Activated CD8-positive, alpha-beta T cell treated with anti-CD3 and anti-CD28 coated beads for 36 hours (primary cell): ENCODE measurements around the gene KLC3. TPM values are rescaled to one million over a fixed set of nuclear protein-coding genes. Genes with fewer than 3 reads are reported as not detected.

Source experiments
- ATAC-seq: fragments of 200-7000 bp; cut with Tn5 transposase; one replicate; pipeline ENCODE4 v1.10.0; 2021; ENCODE audit warnings: mild to moderate bottlenecking, moderate library complexity
- CTCF ChIA-PET: fragments of 350-600 bp; sonication (Branson Sonifier 250); formaldehyde crosslinking; loops from one replicate; lab custom pipeline; 2021; ENCODE audit warnings: antibody characterized with exemption; lab: Charles Lee
- POLR2A ChIA-PET: fragments of 350-600 bp; sonication (Branson Sonifier 250); formaldehyde crosslinking; loops from one replicate; lab custom pipeline; 2021; ENCODE audit warnings: antibody characterized with exemption; lab: Charles Lee
- DNase-seq: peaks from one replicate; pipeline ENCODE4 v3.0.0-alpha.2; 2020
- H3K27ac Mint-ChIP-seq: one replicate; pipeline ENCODE4 v1.8.0; 2021; ENCODE audit warnings: mild to moderate bottlenecking, mixed read lengths
- H3K27me3 Mint-ChIP-seq: one replicate; pipeline ENCODE4 v1.8.0; 2021; ENCODE audit warnings: mixed read lengths
- H3K36me3 Mint-ChIP-seq: one replicate; pipeline ENCODE4 v1.8.0; 2021; ENCODE audit warnings: low read depth, mixed read lengths
- H3K4me1 Mint-ChIP-seq: one replicate; pipeline ENCODE4 v1.8.0; 2021; ENCODE audit warnings: low read depth, mixed read lengths
- H3K4me3 Mint-ChIP-seq: one replicate; pipeline ENCODE4 v1.8.0; 2021; ENCODE audit warnings: mild to moderate bottlenecking, moderate library complexity, mixed read lengths
- H3K9me3 Mint-ChIP-seq: one replicate; pipeline ENCODE4 v1.8.0; 2021; ENCODE audit warnings: mixed read lengths
- intact Hi-C: fragments of 100-400 bp; cut with micrococcal nuclease; formaldehyde crosslinking; loops from one replicate; pipeline ENCODE4 v1.10.0; 2022
- total RNA-seq, 2 experiments: library from RNA; stranded (reverse); gene quantifications; one replicate each; pipeline ENCODE4 v1.2.3, GENCODE V29; 2021
- TF ChIP-seq, protein P1 (sequence below): fragments of 200-600 bp; IDR thresholded peaks from one replicate; pipeline ENCODE4 v1.8.0; 2022; ENCODE audit warnings: antibody characterized with exemption, mild to moderate bottlenecking

Gene KLC3
- total RNA-seq, 2 experiments from 2014 or later, result not detected

DNA sequence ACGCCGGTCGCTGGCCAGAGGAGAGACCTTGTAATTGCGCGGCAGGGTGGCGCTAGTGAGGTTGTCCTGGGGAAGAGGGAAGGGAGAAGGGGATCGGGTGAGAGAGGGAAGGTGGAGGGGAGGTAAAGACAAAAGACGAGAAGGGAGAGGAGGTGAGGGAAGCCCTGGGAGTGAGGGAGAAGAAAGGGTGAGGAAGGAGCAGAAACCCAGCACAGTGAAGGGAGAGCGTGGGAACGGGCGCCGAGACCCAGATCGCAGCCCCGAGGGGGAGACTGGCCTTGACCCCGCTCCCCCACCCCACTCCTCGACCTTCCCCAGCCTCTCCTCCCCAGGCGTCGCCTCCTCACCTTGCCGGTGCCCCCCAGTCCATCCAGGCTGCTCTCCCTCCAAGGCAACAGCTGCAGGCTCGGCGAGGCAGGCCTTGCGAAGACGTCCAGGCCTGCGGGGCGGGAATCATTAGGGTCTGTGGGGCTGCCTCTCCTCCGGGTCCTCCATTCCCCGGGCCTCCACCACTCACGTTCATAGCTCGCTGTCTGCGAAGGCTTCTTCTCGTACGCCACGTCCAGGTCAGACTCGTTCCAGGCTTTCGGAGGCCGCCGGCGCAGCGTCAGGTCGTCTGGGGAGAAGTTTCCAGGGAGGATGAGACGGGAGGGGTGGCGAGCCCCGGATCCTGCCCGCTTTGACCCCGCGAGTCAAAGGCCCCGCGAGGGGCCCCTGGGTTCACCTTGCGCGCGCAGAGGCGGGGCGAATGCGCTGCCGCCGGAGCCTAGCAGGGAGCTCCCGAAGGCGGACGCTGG is 55.5 kb downstream of the KLC3 start:
- intact Hi-C loops, result no loop called here
- ChIA-PET POLR2A (no interaction called here), CTCF (interaction anchor here (0.9 to 2.0 kb wide), 3 partner anchors 45 to 89 kb away, joined by 3 to 6 read pairs (median 3); no protein-coding TSS in a partner anchor)
- H3K4me3 Mint-ChIP-seq, result no peak overlapping the region
- H3K36me3 Mint-ChIP-seq, result no peaks in the 10 kb centered on the region
- TF ChIP-seq, protein P1, sequence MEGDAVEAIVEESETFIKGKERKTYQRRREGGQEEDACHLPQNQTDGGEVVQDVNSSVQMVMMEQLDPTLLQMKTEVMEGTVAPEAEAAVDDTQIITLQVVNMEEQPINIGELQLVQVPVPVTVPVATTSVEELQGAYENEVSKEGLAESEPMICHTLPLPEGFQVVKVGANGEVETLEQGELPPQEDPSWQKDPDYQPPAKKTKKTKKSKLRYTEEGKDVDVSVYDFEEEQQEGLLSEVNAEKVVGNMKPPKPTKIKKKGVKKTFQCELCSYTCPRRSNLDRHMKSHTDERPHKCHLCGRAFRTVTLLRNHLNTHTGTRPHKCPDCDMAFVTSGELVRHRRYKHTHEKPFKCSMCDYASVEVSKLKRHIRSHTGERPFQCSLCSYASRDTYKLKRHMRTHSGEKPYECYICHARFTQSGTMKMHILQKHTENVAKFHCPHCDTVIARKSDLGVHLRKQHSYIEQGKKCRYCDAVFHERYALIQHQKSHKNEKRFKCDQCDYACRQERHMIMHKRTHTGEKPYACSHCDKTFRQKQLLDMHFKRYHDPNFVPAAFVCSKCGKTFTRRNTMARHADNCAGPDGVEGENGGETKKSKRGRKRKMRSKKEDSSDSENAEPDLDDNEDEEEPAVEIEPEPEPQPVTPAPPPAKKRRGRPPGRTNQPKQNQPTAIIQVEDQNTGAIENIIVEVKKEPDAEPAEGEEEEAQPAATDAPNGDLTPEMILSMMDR, result no peak
- H3K9me3 Mint-ChIP-seq, result no peaks in the 10 kb centered on the region
- peaks cover 9% of the 10 kb centered on the region for H3K4me1 Mint-ChIP-seq
- no peak overlapping the region for H3K27ac Mint-ChIP-seq
- H3K27me3 Mint-ChIP-seq, result peaks cover 30% of the 10 kb centered on the region
- peak; percentile 19 for ATAC-seq
- no peak for DNase-seq

DNA sequence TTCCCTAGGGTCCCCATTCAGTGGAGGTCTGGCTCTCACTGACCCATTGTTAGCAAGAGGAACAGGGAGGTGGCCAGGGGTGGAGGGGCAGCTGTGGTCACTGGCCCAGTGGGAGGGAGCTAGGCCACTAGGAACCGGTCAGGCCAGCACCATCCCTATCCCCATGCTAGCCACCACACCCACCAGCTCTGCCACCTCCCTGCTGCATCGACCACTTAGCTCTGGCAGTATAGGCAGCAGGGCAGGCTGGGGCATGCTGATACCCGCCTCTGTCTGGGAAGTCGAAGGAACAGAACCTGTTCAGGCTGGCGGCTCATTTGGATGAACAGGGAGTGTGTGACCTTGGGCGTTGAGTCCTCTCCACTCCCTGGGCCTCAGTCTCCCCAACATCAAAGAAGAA is 59.6 kb downstream of the KLC3 start:
- DNase-seq (no peak), ATAC-seq (no peak)
- ChIA-PET POLR2A (interaction anchor here (0.6 kb wide), 1 partner anchor 180 kb away, joined by 3 read pairs; no protein-coding TSS in a partner anchor), CTCF (interaction anchor here (2.2 to 3.7 kb wide), 4 partner anchors 39 to 95 kb away, joined by 6 to 32 read pairs (median 17); no protein-coding TSS in a partner anchor)
- H3K27ac Mint-ChIP-seq, result no peak overlapping the region
- H3K4me1 Mint-ChIP-seq, result peaks cover 26% of the 10 kb centered on the region
- peaks cover 2% of the 10 kb centered on the region for H3K36me3 Mint-ChIP-seq
- H3K27me3 Mint-ChIP-seq, result peaks cover 56% of the 10 kb centered on the region
- TF ChIP-seq, protein P1, result no peak
- H3K4me3 Mint-ChIP-seq, result no peak overlapping the region
- intact Hi-C loops, result no loop called here
- H3K9me3 Mint-ChIP-seq, result no peaks in the 10 kb centered on the region

Other genes starting within 250 kb of the KLC3 start
- 10 to 100 TPM; 20.9 to 21.2 TPM for gene PPP1R37, start 247.6 kb upstream of the KLC3 start, total RNA-seq
- gene NKPD1, start 179.8 kb upstream of the KLC3 start, total RNA-seq, result under 1 TPM; 0.07 to 0.16 TPM
- 10 to 100 TPM; 27.3 to 28.8 TPM for gene TRAPPC6A, start 162.5 kb upstream of the KLC3 start, total RNA-seq
- 10 to 100 TPM in 1 of 2 experiments, 1 to 10 TPM in 1; 8.9 to 10.8 TPM for gene BLOC1S3, start 162.0 kb upstream of the KLC3 start, total RNA-seq
- gene EXOC3L2, start 95.3 kb upstream of the KLC3 start, total RNA-seq, result not detected
- gene MARK4, start 89.5 kb upstream of the KLC3 start, total RNA-seq, result 10 to 100 TPM; 18.5 to 19.9 TPM
- not detected for gene CKM, start 17.9 kb upstream of the KLC3 start, total RNA-seq
- 10 to 100 TPM; 23.2 to 25.6 TPM for gene ERCC2, start 29.8 kb downstream of the KLC3 start, total RNA-seq
- 1 to 10 TPM; 4.6 to 5.8 TPM for gene PPP1R13L, start 64.3 kb downstream of the KLC3 start, total RNA-seq
- 10 to 100 TPM in 1 of 2 experiments, 1 to 10 TPM in 1; 9.8 to 11.6 TPM for gene POLR1G, start 65.9 kb downstream of the KLC3 start, total RNA-seq
- 10 to 100 TPM; 41.6 to 46.5 TPM for gene ERCC1, start 83.2 kb downstream of the KLC3 start, total RNA-seq
- 10 to 100 TPM; 70.0 to 71.2 TPM for gene FOSB, start 127.2 kb downstream of the KLC3 start, total RNA-seq
- gene RTN2, start 156.3 kb downstream of the KLC3 start, total RNA-seq, result 1 to 10 TPM; 2.6 to 3.0 TPM
- gene PPM1N, start 157.7 kb downstream of the KLC3 start, total RNA-seq, result 1 to 10 TPM; 3.7 to 4.2 TPM
- gene VASP, start 166.7 kb downstream of the KLC3 start, total RNA-seq, result 100 to 1,000 TPM; 152 to 153 TPM
- gene OPA3, start 244.1 kb downstream of the KLC3 start, total RNA-seq, result 10 to 100 TPM; 13.7 to 14.3 TPM